22Rv1 (cell line): ENCODE results near the gene KLHL29.

ENCODE experiments used
- CTCF ChIP-seq: fragments of 450-650 bp; IDR thresholded peaks from 2 replicates; pipeline ENCODE4 v1.5.1; 2017; ENCODE audit warnings: mild to moderate bottlenecking
- ZFX ChIP-seq: fragments of 450-650 bp; IDR thresholded peaks from 2 replicates; pipeline ENCODE4 v1.6.1; 2017; ENCODE audit warnings: antibody characterized with exemption, borderline replicate concordance

DNA sequence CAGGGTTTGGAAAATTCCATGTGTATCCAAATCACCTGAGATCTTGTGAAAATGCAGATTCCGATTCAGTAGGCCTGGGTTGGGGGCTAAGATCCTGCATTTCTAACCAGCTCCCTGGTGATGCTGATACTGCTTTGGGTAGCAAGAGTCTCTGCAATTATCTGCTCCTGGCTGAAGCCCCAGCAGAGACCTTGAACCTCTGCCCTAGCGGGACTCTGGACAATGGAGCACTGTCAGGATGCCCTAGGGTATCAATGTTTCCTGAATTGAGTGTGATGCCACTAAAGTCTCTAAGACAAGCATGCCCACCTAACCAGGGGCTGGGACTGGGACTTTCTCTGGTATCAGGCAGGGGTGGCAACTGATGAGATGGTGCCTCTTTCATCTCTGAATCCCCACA lies 49.4 kb upstream of the KLHL29 start:
- TF ChIP-seq CTCF (no peak), ZFX (no peak)
